OCI-LY7 (cell line): ENCODE results near the gene GTSF1L. TPM values are rescaled to one million over a fixed set of nuclear protein-coding genes. Genes with fewer than 3 reads are reported as not detected.
A peak's percentile ranks its signal among the peaks of the same experiment; 100 is the strongest.

Experiments
- Bru-seq: library from RNA; stranded (reverse); fragments of 400-500 nt; gene quantifications from one replicate; lab custom pipeline; 2021; lab: Mats Ljungman, UMichigan
- BruChase-seq, 2 experiments: library from RNA; stranded (reverse); fragments of 400-500 nt; gene quantifications; one replicate each; lab custom pipeline; 2021; lab: Mats Ljungman, UMichigan
- BruUV-seq: library from RNA; stranded (reverse); fragments of 400-500 nt; replicated peaks from 2 replicates; lab custom pipeline; 2021; lab: Mats Ljungman, UMichigan
- CTCF ChIA-PET: fragments of 300-600 bp; sonication (Branson Sonifier 250); formaldehyde crosslinking; loops from one replicate; lab custom pipeline; 2022; ENCODE audit warnings: antibody characterized with exemption; ENCODE audit not compliant: unreplicated experiment; lab: Charles Lee
- POLR2A ChIA-PET: fragments of 300-600 bp; sonication (Branson Sonifier 250); formaldehyde crosslinking; loops from one replicate; lab custom pipeline; 2022; ENCODE audit warnings: antibody characterized with exemption; lab: Charles Lee
- DNase-seq: peaks from one replicate; pipeline ENCODE4 v3.0.0-alpha.2; 2015; ENCODE audit warnings: low spot score
- H2AFZ ChIP-seq: fragments of 200-600 bp; sonication (generic), shearing (Covaris generic); 2 replicates; pipeline ENCODE4 v1.6.1; 2014; ENCODE audit warnings: mild to moderate bottlenecking, antibody characterized with exemption, low read length, moderate library complexity
- H3K27ac ChIP-seq: fragments of 200-600 bp; sonication (generic); 2 replicates; pipeline ENCODE4 v1.5.1; 2014; ENCODE audit warnings: mixed run types, low read depth, mild to moderate bottlenecking, moderate library complexity, low read length, inconsistent platforms; ENCODE audit not compliant: poor library complexity, severe bottlenecking
- H3K36me3 ChIP-seq: fragments of 200-600 bp; sonication (generic); 2 replicates; pipeline ENCODE4 v1.6.1; 2014; ENCODE audit warnings: mild to moderate bottlenecking, antibody characterized with exemption, low read length, moderate library complexity, mixed read lengths; ENCODE audit not compliant: insufficient read depth
- H3K4me1 ChIP-seq: fragments of 200-600 bp; sonication (generic); 2 replicates; pipeline ENCODE4 v1.5.1; 2014; ENCODE audit warnings: mild to moderate bottlenecking, low read length; ENCODE audit not compliant: insufficient read depth, poor library complexity, severe bottlenecking
- H3K4me2 ChIP-seq: fragments of 200-600 bp; sonication (generic); 2 replicates; pipeline ENCODE4 v1.6.1; 2014; ENCODE audit warnings: mild to moderate bottlenecking, low read length
- H3K4me3 ChIP-seq: fragments of 200-600 bp; sonication (generic); 2 replicates; pipeline ENCODE4 v1.5.1; 2014; ENCODE audit warnings: mild to moderate bottlenecking, low read depth, low read length; ENCODE audit not compliant: poor library complexity, severe bottlenecking
- H3K79me2 ChIP-seq: fragments of 200-600 bp; sonication (generic); 2 replicates; pipeline ENCODE4 v1.6.1; 2016; ENCODE audit warnings: low read depth, mild to moderate bottlenecking, low read length, moderate library complexity, mixed read lengths; ENCODE audit not compliant: insufficient read depth
- H3K9me2 ChIP-seq: fragments of 200-600 bp; sonication (generic); 2 replicates; pipeline ENCODE4 v1.6.1; 2016; ENCODE audit warnings: mild to moderate bottlenecking, low read length, mixed read lengths; ENCODE audit not compliant: insufficient read depth
- H3K9me3 ChIP-seq: fragments of 200-600 bp; sonication (generic); 2 replicates; pipeline ENCODE4 v1.6.1; 2014; ENCODE audit warnings: mild to moderate bottlenecking, mixed run types, low read length, mixed read lengths
- H4K20me1 ChIP-seq: fragments of 200-600 bp; sonication (generic); 2 replicates; pipeline ENCODE4 v1.6.1; 2014; ENCODE audit warnings: mild to moderate bottlenecking, antibody characterized with exemption, low read length, moderate library complexity, mixed read lengths; ENCODE audit not compliant: insufficient read depth
- CTCF ChIP-seq: fragments of 200-600 bp; sonication (generic); conservative IDR thresholded peaks from 2 replicates; pipeline ENCODE4 v1.5.1; 2014; ENCODE audit warnings: mild to moderate bottlenecking, antibody characterized with exemption, low read length, moderate library complexity, mixed read lengths
- EZH2phosphoT487 ChIP-seq: fragments of 200-600 bp; sonication (generic); IDR thresholded peaks from 2 replicates; pipeline ENCODE4 v1.6.1; 2018; ENCODE audit warnings: low read depth, borderline replicate concordance, mild to moderate bottlenecking, mixed run types, antibody characterized with exemption, low read length, moderate library complexity, mixed read lengths
- intact Hi-C: fragments of 100-400 bp; cut with micrococcal nuclease; formaldehyde crosslinking; loops from one replicate; pipeline ENCODE4 v1.10.0; 2022; ENCODE audit not compliant: unreplicated experiment
- long read RNA-seq: library from polyadenylated mRNA; stranded (forward); transcript quantifications from one replicate; pipeline ENCODE4 v2.0.0, GENCODE V29; 2022
- total RNA-seq, 2 experiments: library from RNA; depleted of rRNA in 1 of 2; stranded (reverse); fragments of >200 nt in 1 of 2; shearing (Covaris generic) in 1 of 2; gene quantifications; 2 replicates each; pipeline ENCODE4 v1.2.3, GENCODE V29; 2014 to 2022

The GTSF1L gene
- total RNA-seq (2014; rRNA removed; shearing (Covaris generic)) (0.21 and 3.1 TPM in 2 replicates), total RNA-seq (2022) (3.3 and 4.0 TPM in 2 replicates), Bru-seq, nascent RNA (percentile 47 among the genes with signal in this experiment), BruChase-seq, experiment 1, labeled RNA remaining after a 6-hour chase (percentile 54 among the genes with signal in this experiment), BruChase-seq, experiment 2, labeled RNA remaining after a 2-hour chase (percentile 52 among the genes with signal in this experiment)
- long read RNA-seq, partial matches to known transcripts = 0 of 2 reads
- long read RNA-seq, other reads (novel, unspliced or antisense) = 0 of 2 reads

- Histone ChIP-seq H3K4me2 (peak within 1 kb of the TSS; percentile 57), H3K36me3 (no peaks in the 10 kb centered on the region; the same call in 1 of the 2 replicates), H3K27ac (peak within 1 kb of the TSS; percentile 66), H3K9me2 (no peaks in the 10 kb centered on the region), H3K9me3 (no peaks in the 10 kb centered on the region), H3K79me2 (no peaks in the 10 kb centered on the region), H2AFZ (0 out of 2 replicates have a peak within 1 kb of the TSS, but pooled peaks have one; percentile 10), H3K4me1 (peaks cover 80% of the 10 kb centered on the region), H4K20me1 (no peaks in the 10 kb centered on the region), H3K4me3 (no peak within 1 kb of the TSS)
- intact Hi-C loops = no loop called here
- TF ChIP-seq CTCF (no peak), EZH2phosphoT487 (no peak)
- ChIA-PET POLR2A (interaction anchor here (1.6 kb wide), 1 partner anchor 46 kb away, joined by 3 read pairs; no protein-coding TSS in a partner anchor), CTCF (interaction anchor here (0.6 kb wide), 1 partner anchor 839 kb away, joined by 3 read pairs; no protein-coding TSS in a partner anchor)
- DNase-seq = no peak
- BruUV-seq = no TSS peak
Observed at GRCh38 chr20:43726811-43727338, at the start of gene GTSF1L. Gene GTSF1L (minus strand): TSS chr20:43727002. CDS start chr20:43726694, 308 bp downstream.

GRCh38 chr20:43774754-43775153 is 48.0 kb upstream of the GTSF1L start:
- TF ChIP-seq EZH2phosphoT487 = no peak
- no peak for TF ChIP-seq CTCF
- intact Hi-C loops = no loop called here
- no peak overlapping the region for H3K27ac ChIP-seq
- no peaks in the 10 kb centered on the region for H3K9me2 ChIP-seq
- no peaks in the 10 kb centered on the region for H3K4me1 ChIP-seq
- no peaks in the 10 kb centered on the region for H3K36me3 ChIP-seq
- no peak overlapping the region for H2AFZ ChIP-seq
- ChIA-PET POLR2A (no interaction called here), CTCF (no interaction called here)
- BruUV-seq = no TSS peak
- H3K4me2 ChIP-seq = no peak overlapping the region
- H4K20me1 ChIP-seq = no peaks in the 10 kb centered on the region
- H3K79me2 ChIP-seq = no peaks in the 10 kb centered on the region
- no peak for DNase-seq
- no peaks in the 10 kb centered on the region for H3K9me3 ChIP-seq
- no peak overlapping the region for H3K4me3 ChIP-seq
